Karpas-422 (cell line): ENCODE data around the gene CHRM2. TPM values are rescaled to one million over a fixed set of nuclear protein-coding genes. Genes with fewer than 3 reads are reported as not detected.

Experiments
- DNase-seq: peaks from one replicate; pipeline ENCODE4 v3.0.0-alpha.2; 2015
- H2AFZ ChIP-seq: fragments of 200-600 bp; sonication (generic); 2 replicates; pipeline ENCODE4 v1.6.1; 2014; ENCODE audit warnings: antibody characterized with exemption, low read length, mixed read lengths
- H3K27ac ChIP-seq: fragments of 200-600 bp; sonication (generic); 2 replicates; pipeline ENCODE4 v1.5.1; 2014; ENCODE audit warnings: mild to moderate bottlenecking, low read length, moderate library complexity
- H3K27me3 ChIP-seq: fragments of 200-600 bp; sonication (generic); 2 replicates; pipeline ENCODE4 v1.6.1; 2014; ENCODE audit warnings: low read length, mixed read lengths
- H3K36me3 ChIP-seq: fragments of 200-600 bp; sonication (generic); 2 replicates; pipeline ENCODE4 v1.6.1; 2014; ENCODE audit warnings: low read length, mixed read lengths; ENCODE audit not compliant: insufficient read depth
- H3K4me1 ChIP-seq: fragments of 200-600 bp; sonication (generic); 2 replicates; pipeline ENCODE4 v1.6.1; 2014; ENCODE audit warnings: mild to moderate bottlenecking, low read length, mixed read lengths
- H3K4me2 ChIP-seq: fragments of 200-600 bp; sonication (generic); 2 replicates; pipeline ENCODE4 v1.6.1; 2014; ENCODE audit warnings: low read length, low read depth, mild to moderate bottlenecking; ENCODE audit not compliant: poor library complexity, severe bottlenecking
- H3K4me3 ChIP-seq: fragments of 200-600 bp; sonication (generic); 2 replicates; pipeline ENCODE4 v1.5.1; 2014; ENCODE audit warnings: mild to moderate bottlenecking, antibody characterized with exemption, low read length, mixed read lengths
- H3K79me2 ChIP-seq: fragments of 200-600 bp; sonication (generic); 2 replicates; pipeline ENCODE4 v1.6.1; 2014; ENCODE audit warnings: mild to moderate bottlenecking, low read length, mixed read lengths
- H3K9ac ChIP-seq: fragments of 200-600 bp; sonication (generic); 2 replicates; pipeline ENCODE4 v1.6.0; 2014; ENCODE audit warnings: low read length
- H3K9me2 ChIP-seq: fragments of 200-600 bp; sonication (generic), shearing (Covaris generic); replicated peaks from 2 replicates; pipeline ENCODE4 v1.6.0; 2014; ENCODE audit warnings: mild to moderate bottlenecking, low read length, moderate library complexity; ENCODE audit not compliant: insufficient read depth
- H3K9me3 ChIP-seq: fragments of 300-700, 200-600 bp; sonication (generic); 2 replicates; pipeline ENCODE4 v1.6.1; 2014; ENCODE audit warnings: low read length, mixed read lengths
- H4K20me1 ChIP-seq: fragments of 200-600 bp; sonication (generic); 2 replicates; pipeline ENCODE4 v1.6.1; 2014; ENCODE audit warnings: mild to moderate bottlenecking, antibody characterized with exemption, low read length, low read depth; ENCODE audit not compliant: insufficient read depth
- total RNA-seq: library from RNA; depleted of rRNA; stranded (reverse); fragments of >200 nt; shearing (Covaris generic); gene quantifications from 2 replicates; pipeline ENCODE4 v1.2.3, GENCODE V29; 2014; ENCODE audit warnings: low replicate concordance

The CHRM2 gene
- total RNA-seq, 1 experiment from 2014 or later: not detected

- H3K4me3 ChIP-seq: no peak overlapping the region
Measured at GRCh38 chr7:136969761-136970160, 101.3 kb downstream of the CHRM2 start.

DNA sequence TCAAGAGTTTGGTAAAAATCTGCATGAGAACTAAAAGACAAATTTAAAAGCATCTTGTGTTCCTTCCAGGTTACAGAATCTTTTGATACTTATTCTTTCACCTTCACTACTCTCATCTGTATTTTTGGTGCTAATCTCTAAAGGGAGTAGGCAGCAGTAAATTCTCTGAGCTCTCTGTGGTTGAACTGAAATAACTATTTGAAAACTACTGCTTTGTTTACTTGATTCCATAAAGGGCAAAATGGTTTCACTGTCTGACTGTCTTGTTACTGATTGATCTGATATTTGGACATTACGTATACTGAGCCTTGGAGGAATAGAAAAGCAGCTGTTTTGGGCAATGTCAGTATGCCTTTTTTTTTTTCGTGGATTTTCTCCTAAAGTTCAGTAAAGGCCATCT lies 103.3 kb downstream of the CHRM2 start:
- H3K9ac ChIP-seq: no peak overlapping the region
- H3K4me1 ChIP-seq: no peaks in the 10 kb centered on the region
- H3K4me3 ChIP-seq: no peak overlapping the region
- H3K9me3 ChIP-seq: no peaks in the 10 kb centered on the region
- H3K27me3 ChIP-seq: no peaks in the 10 kb centered on the region
- no peaks in the 10 kb centered on the region for H3K79me2 ChIP-seq
- DNase-seq: no peak
- no peak overlapping the region for H2AFZ ChIP-seq
- no peak overlapping the region for H3K4me2 ChIP-seq
- no peaks in the 10 kb centered on the region for H3K9me2 ChIP-seq
- H3K27ac ChIP-seq: no peak overlapping the region
- H3K36me3 ChIP-seq: no peaks in the 10 kb centered on the region
- H4K20me1 ChIP-seq: no peaks in the 10 kb centered on the region

More at GRCh38 chr7:136969761-136970160, 101.3 kb downstream of the CHRM2 start:
- H3K4me2 ChIP-seq: no peak overlapping the region
- H3K36me3 ChIP-seq: no peaks in the 10 kb centered on the region
- no peaks in the 10 kb centered on the region for H4K20me1 ChIP-seq
- H3K79me2 ChIP-seq: no peaks in the 10 kb centered on the region
- no peak overlapping the region for H2AFZ ChIP-seq
- H3K27me3 ChIP-seq: no peaks in the 10 kb centered on the region
- H3K9me3 ChIP-seq: no peaks in the 10 kb centered on the region
- H3K9ac ChIP-seq: no peak overlapping the region
- no peak overlapping the region for H3K27ac ChIP-seq
- no peak for DNase-seq
- no peaks in the 10 kb centered on the region for H3K4me1 ChIP-seq
- H3K9me2 ChIP-seq: no peaks in the 10 kb centered on the region

DNA sequence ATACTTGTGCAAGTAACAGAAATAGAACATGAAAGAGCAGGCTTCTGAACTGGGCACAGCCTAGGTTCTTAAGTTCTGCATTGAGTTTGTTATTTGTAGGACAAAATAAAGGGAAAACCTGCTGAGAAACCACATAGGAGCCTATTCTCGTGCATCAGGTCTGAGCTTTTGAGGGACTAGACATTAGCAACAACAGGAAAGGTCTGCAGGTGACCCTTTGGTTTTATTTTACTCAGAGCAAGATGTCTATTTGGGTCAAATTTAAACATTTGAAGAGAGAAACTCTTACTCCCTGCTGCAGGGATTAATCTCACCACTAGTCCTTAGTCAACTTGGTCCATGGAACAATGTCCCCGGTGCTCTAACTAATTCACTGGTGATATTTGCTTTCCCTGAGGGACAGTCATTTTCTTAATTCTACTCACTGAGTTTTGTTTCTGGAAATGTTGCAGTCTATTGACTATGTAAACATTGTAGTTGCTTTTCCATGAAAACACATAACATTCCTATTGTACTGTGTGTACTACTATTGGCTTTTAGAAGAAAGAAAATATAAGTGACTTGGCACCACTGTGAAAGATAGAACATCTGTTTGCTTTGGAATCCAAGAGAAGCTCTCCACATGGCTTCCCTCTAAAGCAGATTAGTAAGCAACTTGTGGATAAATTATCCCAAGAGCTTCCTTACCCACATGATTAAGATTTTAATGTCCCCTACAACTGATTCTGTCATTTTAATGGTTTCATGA lies 108.2 kb downstream of the CHRM2 start:
- Histone ChIP-seq H4K20me1 (no peaks in the 10 kb centered on the region), H3K27me3 (no peaks in the 10 kb centered on the region), H3K9me3 (no peaks in the 10 kb centered on the region), H2AFZ (no peak overlapping the region), H3K79me2 (no peaks in the 10 kb centered on the region), H3K9me2 (no peaks in the 10 kb centered on the region), H3K4me2 (no peak overlapping the region), H3K36me3 (no peaks in the 10 kb centered on the region), H3K4me1 (no peaks in the 10 kb centered on the region), H3K9ac (no peak overlapping the region), H3K27ac (no peak overlapping the region), H3K4me3 (no peak overlapping the region)
- no peak for DNase-seq

- H3K4me1 ChIP-seq: no peaks in the 10 kb centered on the region
- no peaks in the 10 kb centered on the region for H3K9me2 ChIP-seq
- H3K9me3 ChIP-seq: no peaks in the 10 kb centered on the region
- no peaks in the 10 kb centered on the region for H3K36me3 ChIP-seq
- no peak overlapping the region for H2AFZ ChIP-seq
- no peak for DNase-seq
- H3K79me2 ChIP-seq: no peaks in the 10 kb centered on the region
- no peak overlapping the region for H3K4me2 ChIP-seq
- no peaks in the 10 kb centered on the region for H3K27me3 ChIP-seq
- H3K27ac ChIP-seq: no peak overlapping the region
- H4K20me1 ChIP-seq: no peaks in the 10 kb centered on the region
- no peak overlapping the region for H3K9ac ChIP-seq
- no peak overlapping the region for H3K4me3 ChIP-seq
Measured at GRCh38 chr7:136993377-136993776, 124.9 kb downstream of the CHRM2 start.

DNA sequence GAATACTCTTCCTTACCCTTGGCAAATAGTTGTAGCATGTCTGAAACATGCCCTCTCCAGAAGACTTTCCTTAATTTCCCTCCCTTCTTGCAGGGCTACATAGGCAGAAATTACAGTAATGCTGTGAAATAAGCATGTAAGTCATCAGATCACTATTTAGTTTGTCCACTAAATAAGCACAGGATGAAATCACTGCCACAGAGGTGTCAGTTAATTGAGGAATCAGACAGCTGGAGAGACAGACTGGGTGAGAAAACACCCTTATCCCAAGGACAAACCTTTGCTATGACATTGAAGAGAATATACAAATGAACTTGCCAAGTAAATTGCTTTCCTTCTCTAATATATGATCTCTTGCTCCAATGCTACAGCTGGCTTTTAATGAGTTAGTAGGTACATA lies 129.3 kb downstream of the CHRM2 start:
- Histone ChIP-seq H3K4me1 (no peaks in the 10 kb centered on the region), H3K27ac (no peak overlapping the region), H3K27me3 (no peaks in the 10 kb centered on the region), H4K20me1 (no peaks in the 10 kb centered on the region), H3K9ac (no peak overlapping the region), H2AFZ (no peak overlapping the region), H3K9me3 (no peaks in the 10 kb centered on the region), H3K4me3 (no peak overlapping the region), H3K79me2 (no peaks in the 10 kb centered on the region), H3K36me3 (no peaks in the 10 kb centered on the region), H3K4me2 (no peak overlapping the region), H3K9me2 (no peaks in the 10 kb centered on the region)
- DNase-seq: no peak

GRCh38 chr7:136998495-136998894 lies 130.0 kb downstream of the CHRM2 start:
- Histone ChIP-seq H3K27me3 (no peaks in the 10 kb centered on the region), H4K20me1 (no peaks in the 10 kb centered on the region), H3K79me2 (no peaks in the 10 kb centered on the region), H3K4me1 (no peaks in the 10 kb centered on the region), H3K9me3 (no peaks in the 10 kb centered on the region), H3K36me3 (no peaks in the 10 kb centered on the region), H2AFZ (no peak overlapping the region), H3K4me3 (no peak overlapping the region), H3K9me2 (no peaks in the 10 kb centered on the region), H3K27ac (no peak overlapping the region), H3K4me2 (no peak overlapping the region), H3K9ac (no peak overlapping the region)
- DNase-seq: no peak

GRCh38 chr7:137000621-137001020 lies 132.2 kb downstream of the CHRM2 start:
- H4K20me1 ChIP-seq: no peaks in the 10 kb centered on the region
- no peaks in the 10 kb centered on the region for H3K79me2 ChIP-seq
- no peaks in the 10 kb centered on the region for H3K36me3 ChIP-seq
- no peaks in the 10 kb centered on the region for H3K4me1 ChIP-seq
- H3K4me2 ChIP-seq: no peak overlapping the region
- no peaks in the 10 kb centered on the region for H3K9me3 ChIP-seq
- no peaks in the 10 kb centered on the region for H3K27me3 ChIP-seq
- H3K9me2 ChIP-seq: no peaks in the 10 kb centered on the region
- no peak overlapping the region for H3K27ac ChIP-seq
- no peak overlapping the region for H3K9ac ChIP-seq
- no peak overlapping the region for H3K4me3 ChIP-seq
- H2AFZ ChIP-seq: no peak overlapping the region
- DNase-seq: no peak

DNA sequence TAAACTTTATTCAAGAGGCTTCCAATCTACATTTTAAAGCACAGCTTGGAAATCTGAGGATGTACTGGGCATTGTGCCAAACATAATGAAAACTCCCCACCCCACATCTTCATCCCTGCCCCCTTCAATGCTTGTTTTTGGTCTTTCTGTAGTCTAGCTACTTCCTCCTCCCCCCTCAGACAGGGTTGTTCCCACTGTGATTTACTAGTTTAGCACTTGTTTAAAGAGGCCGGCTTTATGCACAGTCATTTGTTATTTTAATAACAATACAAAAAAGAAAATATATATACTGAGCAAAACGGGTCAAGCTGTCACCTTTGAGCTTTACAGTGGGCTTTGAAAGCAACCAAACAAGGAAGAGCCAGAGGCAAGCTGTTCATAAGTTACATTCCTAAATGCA lies 132.6 kb downstream of the CHRM2 start:
- Histone ChIP-seq H3K4me1 (no peaks in the 10 kb centered on the region), H3K27ac (no peak overlapping the region), H3K79me2 (no peaks in the 10 kb centered on the region), H4K20me1 (no peaks in the 10 kb centered on the region), H3K9me3 (no peaks in the 10 kb centered on the region), H3K36me3 (no peaks in the 10 kb centered on the region), H3K4me3 (no peak overlapping the region), H2AFZ (no peak overlapping the region), H3K4me2 (no peak overlapping the region), H3K9ac (no peak overlapping the region), H3K27me3 (no peaks in the 10 kb centered on the region), H3K9me2 (no peaks in the 10 kb centered on the region)
- no peak for DNase-seq
